ENCODE results near the gene CSTF1.
A peak's percentile ranks its signal among the peaks of the same experiment; 100 is the strongest.

CSTF1 gene

DNA sequence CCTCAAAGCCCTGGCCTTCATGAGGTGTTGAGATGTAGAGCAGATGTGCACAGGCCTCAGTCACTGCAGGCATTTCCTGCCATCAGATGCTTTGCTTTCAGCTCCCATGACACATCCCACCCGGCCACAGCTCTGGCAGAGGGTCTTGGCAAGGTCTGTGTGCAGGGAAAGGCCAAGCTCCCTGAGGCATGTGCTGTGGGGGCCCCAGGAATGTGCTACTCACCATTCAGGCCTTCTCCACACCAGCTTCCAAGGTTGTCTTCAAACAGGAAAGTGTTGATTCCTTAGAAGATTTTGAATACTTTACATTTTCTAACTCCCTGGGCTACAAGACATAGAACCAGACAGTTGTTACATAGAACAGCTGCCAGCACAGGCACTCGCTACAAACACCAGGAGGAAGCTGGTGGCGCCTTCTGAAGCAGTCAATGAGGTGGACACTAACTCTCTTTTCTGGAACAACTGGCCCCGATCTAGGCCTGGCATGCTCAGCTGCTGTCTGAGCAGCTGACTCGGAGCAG is 47.4 kb downstream of the CSTF1 start:
- peaks cover 8% of the 10 kb centered on the region for H3K36me3 Mint-ChIP-seq (ENCODE audit: insufficient read depth)
- no peak for DNase-seq (ENCODE audit: low spot score in 2 of 2)
- peaks cover 42% of the 10 kb centered on the region for H3K4me1 Mint-ChIP-seq
- no peaks in the 10 kb centered on the region for H3K9me3 Mint-ChIP-seq
- H3K27me3 Mint-ChIP-seq = no peaks in the 10 kb centered on the region
- no peak for ATAC-seq (replicated peaks; ENCODE audit: extremely low read depth, poor library complexity, severe bottlenecking)
- H3K27ac Mint-ChIP-seq (ENCODE audit: low read depth) = peak overlapping the region; percentile 50
- peak overlapping the region; percentile 55 for H3K4me3 Mint-ChIP-seq

DNA sequence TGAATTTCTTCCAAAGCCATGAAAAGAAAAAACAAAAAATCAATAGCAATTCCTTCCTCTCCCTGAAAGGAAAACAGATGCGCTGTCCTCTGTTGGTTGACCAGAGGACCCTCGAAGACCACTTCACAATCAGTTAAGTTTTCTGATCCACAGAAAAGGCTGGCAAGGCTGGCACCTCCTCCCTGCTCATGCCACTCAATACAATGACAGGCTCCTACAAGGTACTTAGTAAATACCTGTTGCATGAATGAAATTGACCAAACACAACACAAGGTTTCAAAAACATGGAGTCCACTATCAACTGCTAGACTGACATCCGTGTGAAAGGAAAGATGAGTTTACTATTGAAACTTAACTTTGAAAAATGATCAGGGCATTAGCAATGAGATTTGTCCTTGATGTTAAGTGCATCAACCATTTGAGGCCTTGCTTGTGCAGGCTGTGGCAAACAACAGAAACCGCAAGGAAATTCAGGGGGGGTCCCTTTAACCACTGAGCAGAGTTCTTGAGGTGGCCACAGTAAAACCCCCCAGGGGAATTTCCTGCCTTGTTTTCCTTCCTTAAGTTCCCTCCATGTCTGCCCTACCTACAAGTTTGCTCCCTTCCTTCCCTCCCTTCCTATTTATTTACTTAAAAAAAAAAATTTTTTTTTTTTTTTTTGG is 48.0 kb downstream of the CSTF1 start:
- ATAC-seq (replicated peaks; ENCODE audit: extremely low read depth, poor library complexity, severe bottlenecking) (peak; percentile 68), DNase-seq (ENCODE audit: low spot score in 2 of 2) (peak in 1 of 2 donors; percentile 35)
- peaks cover 42% of the 10 kb centered on the region for H3K4me1 Mint-ChIP-seq
- H3K36me3 Mint-ChIP-seq (ENCODE audit: insufficient read depth) = peaks cover 10% of the 10 kb centered on the region
- H3K27ac Mint-ChIP-seq (ENCODE audit: low read depth) = peak overlapping the region; percentile 50
- no peaks in the 10 kb centered on the region for H3K9me3 Mint-ChIP-seq
- H3K27me3 Mint-ChIP-seq = no peaks in the 10 kb centered on the region
- peak overlapping the region; percentile 55 for H3K4me3 Mint-ChIP-seq

DNA sequence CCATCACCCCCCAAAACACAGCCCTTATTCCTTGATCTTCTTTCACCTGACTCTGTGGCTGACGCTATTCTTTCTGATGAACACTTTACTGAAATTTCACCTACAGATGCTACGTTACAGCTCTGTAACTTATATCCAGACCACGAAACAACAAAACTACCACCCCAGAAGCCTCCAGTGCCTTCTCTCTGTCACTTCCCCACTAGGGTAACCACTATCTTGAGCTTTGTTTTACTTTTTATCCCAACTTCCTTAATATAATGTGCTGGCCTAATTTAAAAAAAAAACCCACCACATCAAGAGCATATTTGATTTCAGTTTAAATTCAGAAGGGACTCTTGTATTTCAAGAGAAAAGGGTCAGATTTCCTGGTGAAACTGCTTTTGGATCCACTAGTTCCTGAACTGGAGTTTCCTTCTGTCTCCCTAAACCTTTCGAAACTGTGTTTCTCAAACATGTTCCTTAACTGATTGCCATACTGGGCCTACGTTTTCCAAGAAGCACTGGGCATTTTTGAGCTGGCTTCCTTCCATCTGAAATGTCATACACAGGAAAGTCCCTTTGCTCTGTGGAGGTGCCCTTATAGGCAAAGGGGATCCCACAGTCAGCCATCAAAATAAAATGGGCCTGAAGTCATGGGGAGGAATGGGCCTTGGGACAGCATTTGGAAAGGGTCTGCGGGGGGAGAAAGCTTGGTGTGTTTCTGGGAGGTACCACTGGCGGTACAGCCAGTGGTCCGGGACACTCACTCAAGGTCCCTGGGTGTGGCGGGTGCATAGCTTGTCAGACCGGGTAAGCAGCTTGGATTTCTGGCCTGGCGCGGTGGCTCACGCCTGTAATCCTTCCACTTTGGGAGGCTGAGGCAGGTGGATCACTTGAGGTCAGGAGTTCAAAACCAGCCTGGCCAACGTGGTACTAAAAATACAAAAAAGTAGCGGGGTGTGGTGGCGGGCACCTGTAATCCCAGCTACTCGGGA is 50.2 kb downstream of the CSTF1 start:
- H3K27ac Mint-ChIP-seq (ENCODE audit: low read depth) = peak overlapping the region; percentile 45
- ATAC-seq (replicated peaks; ENCODE audit: extremely low read depth, poor library complexity, severe bottlenecking) (peak; percentile 29), DNase-seq (ENCODE audit: low spot score in 2 of 2) (no peak)
- H3K36me3 Mint-ChIP-seq (ENCODE audit: insufficient read depth) = peaks cover 6% of the 10 kb centered on the region
- H3K4me3 Mint-ChIP-seq = peak overlapping the region; percentile 4
- H3K4me1 Mint-ChIP-seq = peaks cover 39% of the 10 kb centered on the region
- H3K27me3 Mint-ChIP-seq = no peaks in the 10 kb centered on the region
- no peaks in the 10 kb centered on the region for H3K9me3 Mint-ChIP-seq

DNA sequence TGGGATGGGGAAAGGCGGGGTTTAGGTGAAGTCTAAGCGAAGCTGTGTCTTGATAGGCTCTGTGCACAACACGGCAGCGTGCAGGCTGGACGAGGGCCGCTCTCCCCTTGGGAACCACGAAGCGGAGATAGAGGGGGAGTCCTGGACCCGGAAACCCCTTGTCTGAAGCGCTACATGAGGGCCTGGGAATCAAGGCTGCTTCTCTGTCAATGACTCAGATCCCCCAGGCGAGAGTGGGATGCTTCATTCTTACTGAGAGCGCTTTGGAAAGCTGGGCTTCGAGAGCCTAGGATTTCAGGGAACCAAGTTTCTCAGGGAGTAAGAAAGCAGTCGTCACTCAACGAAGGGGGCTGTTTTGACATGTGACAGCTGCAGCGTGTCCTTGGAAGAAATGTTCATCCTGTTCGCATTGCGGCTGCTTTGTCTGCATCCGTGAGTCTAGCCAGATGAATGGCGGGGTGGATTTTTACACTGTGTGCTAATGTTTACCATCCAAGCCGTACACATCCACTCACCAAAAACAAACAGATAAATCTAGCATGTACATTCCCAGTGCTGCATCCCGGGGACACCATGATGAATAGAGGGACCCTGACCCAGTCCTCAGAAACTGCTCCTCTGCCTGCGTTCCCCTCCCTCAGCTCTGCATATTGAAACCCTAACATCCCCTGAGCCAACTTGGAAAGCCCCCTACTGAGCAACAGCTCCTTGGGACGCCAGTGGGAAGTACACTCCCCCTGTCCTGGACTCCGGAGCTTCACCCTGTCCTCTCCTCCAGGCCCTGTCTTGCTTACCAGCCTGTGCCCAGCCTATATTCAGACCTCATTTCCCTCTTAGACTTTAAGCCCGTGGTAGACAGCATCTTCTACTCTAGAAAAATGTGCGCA is 51.5 kb downstream of the CSTF1 start:
- no peak overlapping the region for H3K4me3 Mint-ChIP-seq
- no peak for ATAC-seq (replicated peaks; ENCODE audit: extremely low read depth, poor library complexity, severe bottlenecking)
- H3K27ac Mint-ChIP-seq (ENCODE audit: low read depth) = peak overlapping the region; percentile 4
- H3K4me1 Mint-ChIP-seq = peaks cover 27% of the 10 kb centered on the region
- peaks cover 8% of the 10 kb centered on the region for H3K36me3 Mint-ChIP-seq (ENCODE audit: insufficient read depth)
- H3K27me3 Mint-ChIP-seq = no peaks in the 10 kb centered on the region
- no peak for DNase-seq (ENCODE audit: low spot score in 2 of 2)
- no peaks in the 10 kb centered on the region for H3K9me3 Mint-ChIP-seq

DNA sequence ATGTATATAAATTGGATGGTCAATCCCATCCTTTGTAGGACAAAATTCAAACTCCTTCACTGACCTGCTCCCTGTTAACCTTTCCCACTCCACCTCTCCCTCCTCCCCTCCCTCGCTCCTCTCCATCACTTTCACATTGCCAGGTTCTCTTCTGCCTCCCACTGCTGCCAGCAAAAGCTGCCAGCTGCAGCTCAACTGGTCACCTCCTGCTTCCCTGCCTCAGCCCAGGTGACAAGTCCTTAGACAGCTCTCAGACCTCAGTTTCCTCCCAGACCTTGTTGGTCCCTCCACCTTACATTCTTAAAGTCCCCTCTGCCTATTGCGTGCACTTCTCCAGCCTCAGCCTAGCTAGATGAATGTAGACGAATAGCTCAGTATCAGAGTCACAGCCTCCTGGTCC is 52.7 kb downstream of the CSTF1 start:
- H3K36me3 Mint-ChIP-seq (ENCODE audit: insufficient read depth) = peaks cover 8% of the 10 kb centered on the region
- no peak for ATAC-seq (replicated peaks; ENCODE audit: extremely low read depth, poor library complexity, severe bottlenecking)
- peaks cover 20% of the 10 kb centered on the region for H3K4me1 Mint-ChIP-seq
- no peaks in the 10 kb centered on the region for H3K9me3 Mint-ChIP-seq
- peak overlapping the region; percentile 4 for H3K27ac Mint-ChIP-seq (ENCODE audit: low read depth)
- no peaks in the 10 kb centered on the region for H3K27me3 Mint-ChIP-seq
- DNase-seq (ENCODE audit: low spot score in 2 of 2) = no peak
- no peak overlapping the region for H3K4me3 Mint-ChIP-seq

DNA sequence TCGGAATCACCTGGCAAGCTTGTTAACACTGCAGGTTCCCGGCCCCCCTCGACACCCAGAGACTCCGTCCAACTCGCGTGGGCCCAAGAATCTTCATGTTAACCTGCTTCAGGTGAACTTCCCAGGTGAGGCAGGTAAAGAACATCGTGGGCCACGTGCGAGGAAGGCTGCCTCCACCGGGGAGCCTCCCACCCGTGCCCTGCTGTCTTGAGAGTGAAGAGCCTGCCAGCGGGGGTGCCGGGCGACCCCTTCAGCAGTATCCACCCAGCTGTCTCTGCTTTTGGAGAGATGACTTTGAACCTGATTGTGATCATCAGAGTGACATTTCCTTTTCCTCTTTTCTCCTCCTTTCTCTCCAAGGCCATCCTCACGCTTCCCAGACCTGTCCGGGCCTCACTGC is 53.1 kb downstream of the CSTF1 start:
- H3K9me3 Mint-ChIP-seq = no peaks in the 10 kb centered on the region
- H3K36me3 Mint-ChIP-seq (ENCODE audit: insufficient read depth) = peaks cover 11% of the 10 kb centered on the region
- H3K27me3 Mint-ChIP-seq = no peaks in the 10 kb centered on the region
- ATAC-seq (replicated peaks; ENCODE audit: extremely low read depth, poor library complexity, severe bottlenecking) (no peak), DNase-seq (ENCODE audit: low spot score in 2 of 2) (no peak)
- peaks cover 16% of the 10 kb centered on the region for H3K4me1 Mint-ChIP-seq
- no peak overlapping the region for H3K4me3 Mint-ChIP-seq
- peak overlapping the region; percentile 4 for H3K27ac Mint-ChIP-seq (ENCODE audit: low read depth)

DNA sequence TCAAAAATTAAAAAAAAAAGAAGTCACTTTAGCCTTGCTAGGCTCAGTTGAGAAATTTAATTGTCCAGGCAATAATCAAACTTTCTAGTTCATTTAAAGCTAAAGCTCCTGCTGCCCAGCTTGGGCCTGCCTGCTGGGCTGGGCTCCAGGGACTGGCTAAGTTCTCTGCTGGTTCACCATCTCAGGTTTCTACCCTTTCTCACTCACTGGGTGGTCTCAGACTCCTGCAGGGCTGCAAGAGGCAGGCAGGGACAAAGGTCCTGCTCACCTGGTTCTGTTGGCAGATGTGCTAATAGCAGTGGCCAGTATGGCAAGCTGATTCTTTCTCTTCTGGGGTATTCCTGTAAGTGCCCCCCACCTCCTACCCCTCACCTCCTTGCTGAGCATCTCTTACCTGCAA is 54.8 kb downstream of the CSTF1 start:
- DNase-seq (ENCODE audit: low spot score in 2 of 2) (no peak), ATAC-seq (replicated peaks; ENCODE audit: extremely low read depth, poor library complexity, severe bottlenecking) (no peak)
- H3K27ac Mint-ChIP-seq (ENCODE audit: low read depth) = no peak overlapping the region
- no peak overlapping the region for H3K4me3 Mint-ChIP-seq
- no peaks in the 10 kb centered on the region for H3K27me3 Mint-ChIP-seq
- no peaks in the 10 kb centered on the region for H3K9me3 Mint-ChIP-seq
- peaks cover 12% of the 10 kb centered on the region for H3K36me3 Mint-ChIP-seq (ENCODE audit: insufficient read depth)
- peaks cover 5% of the 10 kb centered on the region for H3K4me1 Mint-ChIP-seq

DNA sequence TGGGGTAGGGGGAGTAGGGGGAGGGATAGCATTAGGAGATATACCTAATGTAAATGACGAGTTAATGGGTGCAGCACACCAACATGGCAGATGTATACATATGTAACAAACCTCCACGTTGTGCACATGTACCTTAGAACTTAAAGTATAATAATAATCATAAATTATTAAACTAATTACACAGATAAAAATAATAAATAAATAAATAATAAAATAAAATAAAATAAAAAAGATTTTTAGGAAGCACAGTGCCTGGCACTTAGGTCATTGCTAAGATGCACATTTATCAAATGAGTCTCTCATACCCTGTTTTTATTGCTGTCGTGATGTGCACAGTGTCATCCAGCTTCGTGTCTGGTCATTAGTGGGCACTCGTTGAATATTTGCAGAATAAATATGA is 57.0 kb downstream of the CSTF1 start:
- H3K27me3 Mint-ChIP-seq = no peaks in the 10 kb centered on the region
- no peaks in the 10 kb centered on the region for H3K9me3 Mint-ChIP-seq
- no peak overlapping the region for H3K27ac Mint-ChIP-seq (ENCODE audit: low read depth)
- H3K4me1 Mint-ChIP-seq = no peaks in the 10 kb centered on the region
- no peak overlapping the region for H3K4me3 Mint-ChIP-seq
- ATAC-seq (replicated peaks; ENCODE audit: extremely low read depth, poor library complexity, severe bottlenecking) (no peak), DNase-seq (ENCODE audit: low spot score in 2 of 2) (no peak)
- H3K36me3 Mint-ChIP-seq (ENCODE audit: insufficient read depth) = peaks cover 14% of the 10 kb centered on the region

DNA sequence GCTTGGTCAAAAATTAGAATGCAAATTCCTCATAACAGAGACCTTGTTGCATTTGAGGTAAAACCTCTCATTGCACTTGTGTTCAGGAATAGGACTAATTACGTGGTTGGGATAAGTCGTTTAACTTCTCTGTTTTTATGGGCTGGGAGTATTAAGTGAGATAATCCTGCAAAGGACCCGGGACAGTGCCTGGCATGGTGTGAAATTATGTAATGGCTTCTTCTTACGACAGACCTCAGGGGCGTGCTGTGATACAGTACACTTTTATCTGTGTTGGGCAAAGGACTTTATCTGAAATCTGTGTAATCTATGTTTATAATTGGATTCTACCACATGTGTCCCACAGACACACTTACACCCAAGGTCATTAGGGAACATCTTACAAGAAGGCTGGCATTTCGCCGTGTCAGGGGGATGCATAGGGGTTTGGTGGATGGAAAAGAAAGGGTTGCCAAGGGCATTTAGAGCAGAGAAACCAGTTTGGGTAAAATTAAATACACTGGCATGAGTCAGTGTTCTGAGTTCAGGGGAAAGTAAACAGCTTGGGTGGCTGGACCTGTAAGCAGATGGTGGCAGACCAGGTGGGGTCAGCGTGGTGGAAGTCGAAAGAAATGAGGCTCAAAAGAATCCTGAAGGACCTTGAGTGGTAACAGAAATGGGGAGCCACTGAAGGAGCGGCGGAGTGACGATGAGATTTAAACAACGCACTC is 58.8 kb downstream of the CSTF1 start:
- Mint-ChIP-seq H3K4me3 (no peak overlapping the region), H3K36me3 (ENCODE audit: insufficient read depth) (peaks cover 14% of the 10 kb centered on the region), H3K4me1 (no peaks in the 10 kb centered on the region), H3K9me3 (no peaks in the 10 kb centered on the region), H3K27me3 (no peaks in the 10 kb centered on the region), H3K27ac (ENCODE audit: low read depth) (no peak overlapping the region)
- no peak for ATAC-seq (replicated peaks; ENCODE audit: extremely low read depth, poor library complexity, severe bottlenecking)
- DNase-seq (ENCODE audit: low spot score in 2 of 2) = no peak

DNA sequence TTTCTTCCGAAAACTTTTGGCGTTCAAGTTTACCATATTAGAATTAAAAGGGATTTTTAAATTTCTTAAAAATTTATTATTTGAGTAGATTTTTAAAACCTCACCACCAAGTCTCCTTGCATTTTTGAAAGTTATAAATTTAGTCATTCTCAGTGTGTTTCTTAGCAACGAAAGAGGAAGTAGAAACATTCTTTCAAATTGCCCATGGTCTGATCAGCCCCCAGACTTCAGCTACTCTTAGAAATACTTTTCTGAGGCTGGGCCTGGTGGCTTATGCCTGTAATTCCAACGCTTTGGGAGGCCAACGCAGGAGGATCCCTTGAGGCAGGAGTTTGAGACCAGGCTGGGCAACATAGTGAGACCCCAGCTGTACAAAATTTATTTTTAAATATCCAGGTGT is 60.9 kb downstream of the CSTF1 start:
- no peaks in the 10 kb centered on the region for H3K4me1 Mint-ChIP-seq
- no peak for ATAC-seq (replicated peaks; ENCODE audit: extremely low read depth, poor library complexity, severe bottlenecking)

DNA sequence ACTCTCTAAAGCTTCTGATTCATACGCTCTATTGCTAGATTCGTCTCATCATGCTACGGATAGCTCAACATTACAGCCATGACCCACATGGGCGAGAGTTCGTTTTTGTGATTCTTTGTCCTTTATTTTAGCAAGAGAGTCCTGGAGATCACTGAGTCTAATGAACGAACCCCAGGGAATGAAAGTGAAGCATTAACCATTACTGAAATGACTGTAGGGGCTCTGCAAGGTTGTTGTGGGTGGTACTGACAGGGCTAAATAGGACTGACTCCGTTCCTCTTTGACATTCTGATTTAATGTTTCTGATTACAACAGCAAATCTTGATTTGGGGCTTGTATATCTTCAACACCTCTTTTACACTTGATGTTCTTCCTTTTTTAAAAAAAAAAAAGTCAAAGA is 62.3 kb downstream of the CSTF1 start:
- peaks cover 8% of the 10 kb centered on the region for H3K36me3 Mint-ChIP-seq (ENCODE audit: insufficient read depth)
- ATAC-seq (replicated peaks; ENCODE audit: extremely low read depth, poor library complexity, severe bottlenecking) = no peak

More for the DNA sequence above, 60.9 kb downstream of the CSTF1 start:
- no peak for DNase-seq (ENCODE audit: low spot score in 2 of 2)
- H3K36me3 Mint-ChIP-seq (ENCODE audit: insufficient read depth) = peaks cover 12% of the 10 kb centered on the region
- H3K4me3 Mint-ChIP-seq = no peak overlapping the region
- no peaks in the 10 kb centered on the region for H3K9me3 Mint-ChIP-seq
- H3K27ac Mint-ChIP-seq (ENCODE audit: low read depth) = peak overlapping the region; percentile 59
- no peaks in the 10 kb centered on the region for H3K27me3 Mint-ChIP-seq

More for the DNA sequence above, 62.3 kb downstream of the CSTF1 start:
- Mint-ChIP-seq H3K4me3 (no peak overlapping the region), H3K4me1 (no peaks in the 10 kb centered on the region), H3K27me3 (no peaks in the 10 kb centered on the region), H3K9me3 (no peaks in the 10 kb centered on the region), H3K27ac (ENCODE audit: low read depth) (peak overlapping the region; percentile 41)
- no peak for DNase-seq (ENCODE audit: low spot score in 2 of 2)
